IPS-15b (cell line): Measurements from ENCODE around the gene PPFIBP2.

Experiments
- H3K27me3 ChIP-seq: one replicate; pipeline ENCODE4 v1.6.1; 2013; ENCODE audit warnings: low read length; ENCODE audit not compliant: control insufficient read depth, insufficient read depth
- H3K36me3 ChIP-seq: one replicate; pipeline ENCODE4 v1.6.1; 2013; ENCODE audit warnings: low read length; ENCODE audit not compliant: control insufficient read depth, insufficient read depth
- H3K4me1 ChIP-seq: one replicate; pipeline ENCODE4 v1.6.1; 2013; ENCODE audit warnings: mild to moderate bottlenecking, low read length; ENCODE audit not compliant: control insufficient read depth, insufficient read depth
- H3K4me3 ChIP-seq: one replicate; pipeline ENCODE4 v1.5.1; 2013; ENCODE audit warnings: low read depth, low read length
- H3K9ac ChIP-seq: one replicate; pipeline ENCODE4 v1.6.1; 2013; ENCODE audit warnings: low read depth, mild to moderate bottlenecking, low read length
- H3K9me3 ChIP-seq: one replicate; pipeline ENCODE4 v1.6.1; 2013; ENCODE audit warnings: mild to moderate bottlenecking, low read length; ENCODE audit not compliant: control insufficient read depth, insufficient read depth

Gene PPFIBP2

GRCh38 chr11:7613394-7613720, 99.6 kb downstream of the PPFIBP2 start:
- no peaks in the 10 kb centered on the region for H3K27me3 ChIP-seq
- H3K9me3 ChIP-seq = no peaks in the 10 kb centered on the region
- H3K4me3 ChIP-seq = no peak overlapping the region
- H3K9ac ChIP-seq = no peak overlapping the region
- peaks cover 8% of the 10 kb centered on the region for H3K4me1 ChIP-seq
- H3K36me3 ChIP-seq = no peaks in the 10 kb centered on the region

DNA sequence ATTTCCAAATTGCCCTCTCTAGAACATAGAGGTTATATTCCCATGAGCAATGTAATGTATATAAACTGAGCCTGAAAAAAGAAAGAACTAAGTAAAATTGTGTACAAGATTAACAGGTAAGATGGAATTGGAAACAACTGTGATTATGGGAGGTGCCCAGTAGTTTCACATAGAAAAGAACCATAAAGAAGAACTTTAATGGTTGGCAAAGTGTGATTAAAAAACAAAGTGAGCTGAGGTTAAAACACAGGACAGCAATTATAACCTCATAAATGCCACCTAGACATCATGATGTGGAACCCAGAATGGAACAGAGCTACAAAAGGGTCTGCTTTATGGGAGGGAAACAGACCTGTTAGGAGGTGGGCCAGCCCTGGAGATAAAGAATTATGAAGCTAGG, 100.9 kb downstream of the PPFIBP2 start:
- H3K9ac ChIP-seq = no peak overlapping the region
- no peaks in the 10 kb centered on the region for H3K27me3 ChIP-seq
- H3K4me1 ChIP-seq = peaks cover 8% of the 10 kb centered on the region
- H3K4me3 ChIP-seq = no peak overlapping the region
- no peaks in the 10 kb centered on the region for H3K36me3 ChIP-seq
- H3K9me3 ChIP-seq = no peaks in the 10 kb centered on the region

- Histone ChIP-seq H3K36me3 (no peaks in the 10 kb centered on the region), H3K4me1 (peaks cover 21% of the 10 kb centered on the region), H3K9me3 (no peaks in the 10 kb centered on the region), H3K27me3 (no peaks in the 10 kb centered on the region), H3K4me3 (no peak overlapping the region), H3K9ac (no peak overlapping the region)
These were observed 103.2 kb downstream of the PPFIBP2 start for GRCh38 chr11:7617032-7617431.

GRCh38 chr11:7619322-7619721, 105.5 kb downstream of the PPFIBP2 start:
- H3K4me1 ChIP-seq = peaks cover 13% of the 10 kb centered on the region
- no peaks in the 10 kb centered on the region for H3K9me3 ChIP-seq
- H3K4me3 ChIP-seq = no peak overlapping the region
- no peaks in the 10 kb centered on the region for H3K36me3 ChIP-seq
- no peak overlapping the region for H3K9ac ChIP-seq
- no peaks in the 10 kb centered on the region for H3K27me3 ChIP-seq

GRCh38 chr11:7621090-7621489, 107.3 kb downstream of the PPFIBP2 start:
- H3K36me3 ChIP-seq = no peaks in the 10 kb centered on the region
- H3K9me3 ChIP-seq = no peaks in the 10 kb centered on the region
- peaks cover 13% of the 10 kb centered on the region for H3K4me1 ChIP-seq
- no peak overlapping the region for H3K9ac ChIP-seq
- no peak overlapping the region for H3K4me3 ChIP-seq
- H3K27me3 ChIP-seq = no peaks in the 10 kb centered on the region

- H3K4me1 ChIP-seq = peaks cover 13% of the 10 kb centered on the region
- H3K36me3 ChIP-seq = no peaks in the 10 kb centered on the region
These were observed 107.8 kb downstream of the PPFIBP2 start for GRCh38 chr11:7621554-7621953.

GRCh38 chr11:7622721-7623120, 108.9 kb downstream of the PPFIBP2 start:
- Histone ChIP-seq H3K9ac (no peak overlapping the region), H3K36me3 (no peaks in the 10 kb centered on the region), H3K4me3 (no peak overlapping the region), H3K4me1 (peaks cover 13% of the 10 kb centered on the region), H3K27me3 (no peaks in the 10 kb centered on the region), H3K9me3 (no peaks in the 10 kb centered on the region)

More at GRCh38 chr11:7621554-7621953, 107.8 kb downstream of the PPFIBP2 start:
- H3K9ac ChIP-seq = no peak overlapping the region
- H3K27me3 ChIP-seq = no peaks in the 10 kb centered on the region
- H3K4me3 ChIP-seq = no peak overlapping the region
- H3K9me3 ChIP-seq = no peaks in the 10 kb centered on the region

GRCh38 chr11:7628660-7629059, 114.9 kb downstream of the PPFIBP2 start:
- H3K27me3 ChIP-seq = no peaks in the 10 kb centered on the region
- no peaks in the 10 kb centered on the region for H3K9me3 ChIP-seq
- H3K9ac ChIP-seq = no peak overlapping the region
- H3K4me3 ChIP-seq = no peak overlapping the region
- no peaks in the 10 kb centered on the region for H3K4me1 ChIP-seq
- H3K36me3 ChIP-seq = no peaks in the 10 kb centered on the region

GRCh38 chr11:7630002-7630401, 116.2 kb downstream of the PPFIBP2 start:
- Histone ChIP-seq H3K27me3 (no peaks in the 10 kb centered on the region), H3K36me3 (no peaks in the 10 kb centered on the region), H3K9me3 (no peaks in the 10 kb centered on the region), H3K9ac (no peak overlapping the region), H3K4me3 (no peak overlapping the region), H3K4me1 (no peaks in the 10 kb centered on the region)

DNA sequence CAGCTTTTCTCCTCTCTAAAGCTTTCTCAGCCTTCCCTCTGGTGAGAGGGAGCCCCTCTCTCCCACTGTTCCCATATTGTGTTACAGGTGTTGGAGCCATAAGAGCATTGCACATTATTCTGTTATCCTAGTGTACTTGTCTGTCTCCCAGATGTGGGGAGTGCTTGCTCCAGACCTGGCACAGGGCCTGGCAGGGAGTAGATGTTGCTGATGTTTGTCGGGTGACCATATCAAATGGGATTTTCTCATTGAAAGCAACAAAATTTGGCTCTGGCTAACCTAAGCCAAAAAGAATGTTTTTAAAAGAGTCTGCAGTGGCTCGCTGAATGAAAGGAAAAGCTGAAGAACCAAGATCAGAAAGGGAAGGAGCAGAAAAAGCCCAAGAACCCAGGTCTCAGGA, 118.4 kb downstream of the PPFIBP2 start:
- Histone ChIP-seq H3K4me1 (no peaks in the 10 kb centered on the region), H3K36me3 (no peaks in the 10 kb centered on the region), H3K9ac (no peak overlapping the region), H3K9me3 (no peaks in the 10 kb centered on the region), H3K27me3 (no peaks in the 10 kb centered on the region), H3K4me3 (no peak overlapping the region)

DNA sequence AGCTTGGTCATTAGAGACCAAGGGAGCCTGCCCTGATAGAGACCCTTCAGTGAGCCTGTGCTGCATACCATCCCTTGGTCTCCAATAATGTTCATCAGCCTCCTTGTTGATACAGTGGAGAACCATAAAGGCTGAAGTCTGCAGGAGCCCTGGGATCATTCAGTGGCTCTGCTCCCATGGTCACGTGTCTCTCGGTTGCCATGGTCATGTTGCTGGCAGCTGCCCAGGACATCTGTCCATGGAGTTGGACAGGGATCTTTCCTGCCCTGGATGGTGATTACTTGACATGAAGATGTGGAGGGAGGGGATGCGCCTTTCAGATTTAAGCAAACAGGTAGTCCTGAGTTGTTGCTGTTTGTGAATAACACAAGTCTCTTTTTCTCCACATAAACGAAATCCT, 121.3 kb downstream of the PPFIBP2 start:
- no peaks in the 10 kb centered on the region for H3K36me3 ChIP-seq
- H3K9me3 ChIP-seq = no peaks in the 10 kb centered on the region
- no peaks in the 10 kb centered on the region for H3K27me3 ChIP-seq
- H3K4me3 ChIP-seq = no peak overlapping the region
- no peak overlapping the region for H3K9ac ChIP-seq
- H3K4me1 ChIP-seq = no peaks in the 10 kb centered on the region

DNA sequence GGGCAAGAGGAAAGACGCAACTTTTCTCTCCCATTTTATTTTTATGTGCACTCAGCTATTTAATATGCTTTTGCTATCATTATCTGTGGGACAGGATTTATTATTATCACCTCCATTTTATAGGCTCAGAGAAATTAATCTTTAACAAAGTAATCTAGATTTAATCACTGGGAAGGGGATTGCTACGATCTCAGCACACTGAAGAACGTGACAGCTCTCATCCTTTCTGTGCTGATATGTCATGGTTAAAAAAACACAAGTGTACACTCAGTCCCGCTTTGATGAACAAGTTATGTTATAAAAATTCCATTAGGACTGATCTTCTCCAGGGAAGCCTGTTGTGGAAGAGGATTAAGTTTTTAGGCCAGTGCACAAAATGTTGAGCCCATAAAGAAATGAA, 121.9 kb downstream of the PPFIBP2 start:
- no peak overlapping the region for H3K9ac ChIP-seq
- H3K4me1 ChIP-seq = no peaks in the 10 kb centered on the region
- no peaks in the 10 kb centered on the region for H3K27me3 ChIP-seq
- H3K36me3 ChIP-seq = no peaks in the 10 kb centered on the region
- H3K4me3 ChIP-seq = no peak overlapping the region
- H3K9me3 ChIP-seq = no peaks in the 10 kb centered on the region

GRCh38 chr11:7636350-7636749, 122.6 kb downstream of the PPFIBP2 start:
- no peak overlapping the region for H3K9ac ChIP-seq
- no peaks in the 10 kb centered on the region for H3K27me3 ChIP-seq
- no peaks in the 10 kb centered on the region for H3K36me3 ChIP-seq
- no peaks in the 10 kb centered on the region for H3K4me1 ChIP-seq
- no peaks in the 10 kb centered on the region for H3K9me3 ChIP-seq
- no peak overlapping the region for H3K4me3 ChIP-seq
